Cardiac muscle cell (in vitro differentiated cells and primary cell): ENCODE data around the gene CLPSL1. TPM values are rescaled to one million over a fixed set of nuclear protein-coding genes. Genes with fewer than 3 reads are reported as not detected.

Source experiments
- DNase-seq, 2 donors: peaks; one replicate each; pipeline versions ENCODE4 v3.0.0 to v3.0.0-alpha.2; 2010 to 2017; ENCODE audit warnings: low read depth in 1 of 2, low spot score in 1 of 2
- H3K27ac ChIP-seq: fragments of 200-600 bp; sonication (generic); 2 replicates; pipeline ENCODE4 v1.5.1; 2016
- H3K27me3 ChIP-seq: fragments of 200-600 bp; sonication (generic); 2 replicates; pipeline ENCODE4 v1.6.0; 2016; ENCODE audit warnings: control low read depth
- H3K36me3 ChIP-seq: fragments of 200-600 bp; sonication (generic); 2 replicates; pipeline ENCODE4 v1.5.1; 2016; ENCODE audit warnings: control low read depth
- H3K4me1 ChIP-seq: fragments of 200-600 bp; sonication (generic); 2 replicates; pipeline ENCODE4 v1.8.1; 2017; ENCODE audit warnings: low read depth, mild to moderate bottlenecking, mixed run types
- H3K4me3 ChIP-seq: fragments of 200-600 bp; sonication (generic); 2 replicates; pipeline ENCODE4 v1.5.1; 2016; ENCODE audit warnings: mild to moderate bottlenecking
- H3K9me3 ChIP-seq: fragments of 200-600 bp; sonication (generic); 2 replicates; pipeline ENCODE4 v1.5.1; 2017; ENCODE audit warnings: low read depth, mild to moderate bottlenecking, control low read depth
- polyA plus RNA-seq: library from polyadenylated mRNA; unstranded; fragments of >200 nt; fragmentation: Nextera tagmentation; extraction: Ambion mirVana; gene quantifications from 2 replicates; pipeline ENCODE4 v1.2.1, GENCODE V29; 2016
- total RNA-seq: library from RNA; depleted of rRNA; stranded (reverse); fragments of >200 nt; gene quantifications from 2 replicates; pipeline ENCODE4 v1.2.3, GENCODE V29; 2016
- TF ChIP-seq, protein P1 (sequence below): IDR thresholded peaks from 2 replicates; pipeline ENCODE4 v1.5.1; 2012; ENCODE audit warnings: low read depth, mild to moderate bottlenecking, low read length

The CLPSL1 gene
- total and polyA plus RNA-seq, 2 experiments from 2014 or later: not detected

DNA sequence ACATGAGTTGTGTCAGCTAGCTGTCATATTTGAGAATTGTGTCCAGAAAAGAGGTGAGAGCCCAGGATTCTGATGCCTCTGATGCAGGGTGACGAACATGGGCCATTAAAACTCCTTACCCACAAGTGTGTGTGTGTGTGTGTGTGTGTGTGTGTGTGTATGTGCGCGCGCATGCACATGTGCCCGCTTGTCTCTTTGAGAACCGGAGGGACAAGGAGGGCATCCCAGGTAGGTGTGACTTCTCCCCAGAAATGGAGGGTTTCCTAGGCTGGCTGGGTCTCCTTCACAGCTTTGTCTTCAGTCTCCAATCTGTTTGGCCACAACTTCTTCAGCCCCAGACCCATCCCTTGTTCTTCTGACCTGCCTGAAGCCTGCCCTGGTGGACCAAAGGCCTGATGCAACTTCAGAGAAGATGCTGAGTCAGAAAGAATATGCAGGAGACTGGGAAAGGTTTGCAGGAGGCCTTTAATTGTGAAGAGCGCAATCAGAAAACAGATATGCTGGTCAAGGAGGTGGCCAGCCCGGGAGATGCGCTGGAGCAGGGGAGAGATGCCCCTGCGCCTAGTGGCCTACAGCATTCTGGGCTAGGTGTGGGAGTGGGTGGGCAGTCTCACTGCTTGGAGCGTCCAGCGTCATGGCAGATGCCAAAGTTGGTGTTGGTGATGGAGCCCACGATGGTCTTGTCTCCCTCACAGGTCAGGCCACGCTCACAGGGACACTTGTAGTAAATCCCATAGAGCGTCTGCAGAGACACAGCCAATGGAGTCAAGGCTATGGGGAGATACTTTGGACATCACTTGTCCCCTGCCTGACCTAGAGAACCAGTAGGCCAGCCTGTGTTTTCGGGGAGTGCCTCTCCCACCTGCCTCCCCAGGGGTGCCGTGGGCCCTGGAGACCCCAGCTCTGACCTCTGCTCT, 14.0 kb downstream of the CLPSL1 start:
- no peak for DNase-seq
- Histone ChIP-seq H3K4me1 (no peaks in the 10 kb centered on the region), H3K27ac (no peak overlapping the region), H3K36me3 (no peaks in the 10 kb centered on the region), H3K9me3 (no peaks in the 10 kb centered on the region), H3K27me3 (no peaks in the 10 kb centered on the region), H3K4me3 (no peak overlapping the region)
- TF ChIP-seq, protein P1, sequence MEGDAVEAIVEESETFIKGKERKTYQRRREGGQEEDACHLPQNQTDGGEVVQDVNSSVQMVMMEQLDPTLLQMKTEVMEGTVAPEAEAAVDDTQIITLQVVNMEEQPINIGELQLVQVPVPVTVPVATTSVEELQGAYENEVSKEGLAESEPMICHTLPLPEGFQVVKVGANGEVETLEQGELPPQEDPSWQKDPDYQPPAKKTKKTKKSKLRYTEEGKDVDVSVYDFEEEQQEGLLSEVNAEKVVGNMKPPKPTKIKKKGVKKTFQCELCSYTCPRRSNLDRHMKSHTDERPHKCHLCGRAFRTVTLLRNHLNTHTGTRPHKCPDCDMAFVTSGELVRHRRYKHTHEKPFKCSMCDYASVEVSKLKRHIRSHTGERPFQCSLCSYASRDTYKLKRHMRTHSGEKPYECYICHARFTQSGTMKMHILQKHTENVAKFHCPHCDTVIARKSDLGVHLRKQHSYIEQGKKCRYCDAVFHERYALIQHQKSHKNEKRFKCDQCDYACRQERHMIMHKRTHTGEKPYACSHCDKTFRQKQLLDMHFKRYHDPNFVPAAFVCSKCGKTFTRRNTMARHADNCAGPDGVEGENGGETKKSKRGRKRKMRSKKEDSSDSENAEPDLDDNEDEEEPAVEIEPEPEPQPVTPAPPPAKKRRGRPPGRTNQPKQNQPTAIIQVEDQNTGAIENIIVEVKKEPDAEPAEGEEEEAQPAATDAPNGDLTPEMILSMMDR: no peak

DNA sequence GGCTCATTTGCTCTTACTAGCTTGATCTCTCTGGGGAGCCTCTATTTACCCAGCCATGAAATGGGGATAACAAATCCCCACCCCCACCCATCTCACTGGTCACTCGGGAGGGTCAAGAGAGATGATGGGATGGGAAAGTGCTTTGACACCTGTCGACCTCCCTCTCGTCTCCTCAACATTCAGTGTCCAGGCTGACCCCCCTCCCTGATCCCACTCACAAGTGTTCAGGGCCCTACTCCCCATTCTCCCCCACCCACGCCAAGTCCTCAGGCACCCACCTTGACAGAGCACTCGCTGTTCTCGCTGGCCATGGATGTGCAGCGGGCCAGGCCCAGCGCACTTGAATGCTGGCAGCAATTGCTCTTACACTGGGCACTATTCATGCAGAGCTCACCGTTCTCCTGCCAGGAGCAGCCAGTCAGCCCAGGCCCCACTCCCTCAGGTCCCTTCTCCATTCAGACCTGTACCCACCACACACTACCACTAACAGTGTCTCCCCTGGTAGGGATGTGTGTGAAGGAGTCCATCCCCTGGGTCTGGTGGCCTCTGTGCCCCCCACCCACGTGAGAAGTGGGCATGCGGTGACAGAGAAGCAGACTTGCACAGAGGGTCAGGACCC, 14.7 kb downstream of the CLPSL1 start:
- Histone ChIP-seq H3K27me3 (no peaks in the 10 kb centered on the region), H3K36me3 (no peaks in the 10 kb centered on the region), H3K4me1 (no peaks in the 10 kb centered on the region), H3K27ac (no peak overlapping the region), H3K4me3 (no peak overlapping the region), H3K9me3 (no peaks in the 10 kb centered on the region)
- TF ChIP-seq, protein P1: no peak
- DNase-seq: no peak

DNA sequence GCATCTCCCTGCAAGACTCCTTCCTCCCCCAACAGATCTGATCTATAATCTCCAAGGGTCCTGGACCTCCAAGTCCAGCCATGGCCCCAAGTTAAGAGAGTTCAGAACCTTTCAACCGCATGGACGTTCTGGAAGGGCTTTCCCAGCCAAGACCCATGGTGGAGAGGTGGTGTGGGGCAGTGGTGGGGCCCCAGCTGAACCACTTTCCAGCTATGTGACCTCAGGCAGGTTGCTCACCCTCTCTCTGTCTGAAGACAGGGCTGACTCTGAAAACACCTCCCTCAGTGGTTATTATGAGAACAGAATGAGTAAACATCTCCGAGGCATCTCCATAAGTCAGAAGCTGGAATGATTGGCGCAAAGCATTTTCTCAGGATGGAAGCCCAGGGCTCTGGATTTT, 15.4 kb downstream of the CLPSL1 start:
- Histone ChIP-seq H3K4me1 (no peaks in the 10 kb centered on the region), H3K27me3 (no peaks in the 10 kb centered on the region), H3K4me3 (no peak overlapping the region), H3K27ac (no peak overlapping the region), H3K36me3 (no peaks in the 10 kb centered on the region), H3K9me3 (no peaks in the 10 kb centered on the region)
- TF ChIP-seq, protein P1: no peak
- no peak for DNase-seq

DNA sequence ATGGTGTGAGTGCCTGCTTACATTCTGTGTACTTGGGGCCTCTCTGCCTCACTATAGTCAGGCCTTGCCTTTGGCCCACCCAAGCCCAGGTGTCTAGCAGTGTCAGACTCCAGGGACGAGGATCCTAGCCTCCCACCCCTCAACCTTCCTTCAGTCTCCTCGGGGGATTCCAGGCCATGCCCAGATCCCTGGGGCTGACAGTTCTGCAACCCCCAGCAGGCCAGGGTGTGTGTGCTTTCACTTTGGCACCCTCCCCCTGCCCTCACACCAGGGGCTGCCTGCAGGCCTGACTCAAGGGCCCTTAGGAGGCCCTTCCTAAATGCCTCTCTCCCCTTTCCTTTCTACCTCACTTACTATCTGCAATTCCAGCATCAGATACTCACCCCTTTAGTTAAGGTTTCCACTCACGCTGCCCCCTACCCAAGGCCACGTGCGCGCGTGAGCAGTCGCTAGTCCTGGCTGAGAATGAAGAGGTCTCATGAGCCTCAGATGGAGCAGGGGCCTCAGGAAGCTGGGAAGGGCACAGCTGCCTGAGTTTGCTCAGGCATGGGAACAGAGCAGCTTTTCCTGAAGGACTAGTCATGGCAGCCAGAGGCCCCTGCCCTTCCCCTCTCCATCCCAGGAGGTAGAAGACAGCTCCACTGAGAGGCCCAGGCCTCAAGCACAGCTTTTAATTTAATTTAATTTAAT, 17.2 kb downstream of the CLPSL1 start:
- H3K4me3 ChIP-seq: no peak overlapping the region
- no peak for DNase-seq
- H3K9me3 ChIP-seq: no peaks in the 10 kb centered on the region
- H3K4me1 ChIP-seq: no peaks in the 10 kb centered on the region
- no peaks in the 10 kb centered on the region for H3K36me3 ChIP-seq
- H3K27me3 ChIP-seq: no peaks in the 10 kb centered on the region
- H3K27ac ChIP-seq: no peak overlapping the region
- TF ChIP-seq, protein P1: no peak

DNA sequence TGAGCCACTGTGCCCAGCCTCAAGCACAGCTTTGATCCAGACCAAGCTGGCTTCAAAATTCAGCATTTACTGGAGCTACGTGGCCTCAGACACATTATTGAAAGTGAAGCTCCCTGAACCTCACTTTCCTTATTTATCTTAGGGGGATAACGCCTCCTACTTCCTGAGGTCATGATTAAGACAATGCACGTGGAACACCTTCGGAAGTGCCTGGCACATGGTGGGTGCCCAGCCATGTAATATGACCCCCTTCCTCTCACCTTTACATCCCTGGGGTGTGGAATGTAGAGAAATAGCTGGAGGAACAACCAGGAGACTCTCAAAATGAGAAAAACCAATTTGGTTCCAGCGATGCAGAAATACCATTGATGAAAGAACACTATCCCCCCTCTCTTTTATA, 17.9 kb downstream of the CLPSL1 start:
- TF ChIP-seq, protein P1: no peak
- H3K27me3 ChIP-seq: no peaks in the 10 kb centered on the region
- no peak overlapping the region for H3K27ac ChIP-seq
- no peaks in the 10 kb centered on the region for H3K4me1 ChIP-seq
- DNase-seq: no peak
- no peaks in the 10 kb centered on the region for H3K9me3 ChIP-seq
- H3K36me3 ChIP-seq: no peaks in the 10 kb centered on the region
- H3K4me3 ChIP-seq: no peak overlapping the region
